HG03342 (cell line): ENCODE measurements around the gene SLC25A48.
A peak's percentile ranks its signal among the peaks of the same experiment; 100 is the strongest.

ENCODE experiments used
- ATAC-seq: cut with Tn5 transposase; IDR thresholded peaks from one replicate; pipeline ENCODE4 v1.9.1; 2021; ENCODE audit warnings: mild to moderate bottlenecking, moderate library complexity; ENCODE audit not compliant: unreplicated experiment

The SLC25A48 gene, protein sequence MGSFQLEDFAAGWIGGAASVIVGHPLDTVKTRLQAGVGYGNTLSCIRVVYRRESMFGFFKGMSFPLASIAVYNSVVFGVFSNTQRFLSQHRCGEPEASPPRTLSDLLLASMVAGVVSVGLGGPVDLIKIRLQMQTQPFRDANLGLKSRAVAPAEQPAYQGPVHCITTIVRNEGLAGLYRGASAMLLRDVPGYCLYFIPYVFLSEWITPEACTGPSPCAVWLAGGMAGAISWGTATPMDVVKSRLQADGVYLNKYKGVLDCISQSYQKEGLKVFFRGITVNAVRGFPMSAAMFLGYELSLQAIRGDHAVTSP

DNA sequence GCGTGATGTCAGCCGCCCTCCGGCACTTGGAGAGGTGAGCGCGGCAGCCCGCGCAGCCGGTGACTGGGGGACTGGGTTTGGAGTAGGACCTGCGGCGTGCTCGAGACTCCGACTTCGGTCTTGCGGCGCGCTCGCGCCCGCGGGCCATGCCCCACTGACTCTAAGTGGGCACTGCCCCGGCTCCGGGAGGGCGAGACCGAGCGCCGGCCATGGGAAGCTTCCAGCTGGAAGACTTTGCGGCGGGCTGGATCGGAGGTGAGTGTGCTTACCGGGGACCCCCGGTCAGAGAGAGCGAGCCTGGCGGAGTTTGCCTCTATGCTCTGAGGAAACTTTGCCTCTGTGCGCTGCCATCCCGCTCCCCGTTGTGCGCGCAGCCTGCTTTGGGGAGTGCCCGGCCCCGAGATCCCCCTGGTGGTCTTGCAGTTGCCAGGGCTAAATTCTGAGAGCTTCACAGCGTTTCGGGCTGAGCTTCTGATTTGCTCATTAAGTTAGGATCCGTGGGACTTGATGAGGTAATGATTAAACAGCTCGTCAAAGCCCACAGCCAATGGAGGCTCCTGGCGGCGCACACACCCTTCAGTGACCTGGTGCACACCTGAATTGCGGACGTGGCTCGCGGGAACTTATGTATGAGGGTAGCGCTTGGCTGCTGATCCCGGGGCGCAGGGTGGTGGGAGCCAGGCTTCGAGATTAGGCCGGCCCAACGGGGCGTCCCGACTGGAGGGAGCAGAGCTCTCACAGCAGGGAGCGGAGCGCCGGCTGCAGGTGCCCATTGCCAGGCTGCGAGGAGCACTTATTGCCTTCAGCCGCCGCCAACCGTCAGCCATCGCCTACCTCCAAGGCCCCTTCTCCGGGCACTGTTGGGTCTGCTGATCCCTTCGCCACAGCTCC, at the start of gene SLC25A48:
Gene SLC25A48, plus strand, starts transcription at position 25 of the 891 bp plus-strand sequence. Its CDS starts 185 bp downstream, at position 210.
- ATAC-seq = peak; percentile 15

DNA sequence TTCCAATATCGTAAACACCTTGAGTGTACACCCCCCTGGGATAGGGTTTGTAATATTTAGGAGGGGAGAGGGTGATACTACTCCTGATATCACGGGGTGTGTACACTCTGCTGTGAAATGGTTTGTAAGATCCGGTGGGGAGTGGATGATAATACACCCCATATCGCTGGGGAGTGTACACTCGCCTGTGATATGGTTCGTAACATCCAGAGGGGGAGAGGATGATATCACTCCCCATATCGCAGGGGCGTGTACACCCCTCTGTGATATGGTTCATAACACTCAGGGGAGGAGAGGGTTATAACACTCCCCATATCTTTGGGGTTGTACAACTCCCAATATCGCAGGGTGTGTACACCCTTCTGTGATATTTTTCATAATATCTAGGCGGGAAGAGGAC, 33.8 kb upstream of the SLC25A48 start:
- no peak for ATAC-seq

DNA sequence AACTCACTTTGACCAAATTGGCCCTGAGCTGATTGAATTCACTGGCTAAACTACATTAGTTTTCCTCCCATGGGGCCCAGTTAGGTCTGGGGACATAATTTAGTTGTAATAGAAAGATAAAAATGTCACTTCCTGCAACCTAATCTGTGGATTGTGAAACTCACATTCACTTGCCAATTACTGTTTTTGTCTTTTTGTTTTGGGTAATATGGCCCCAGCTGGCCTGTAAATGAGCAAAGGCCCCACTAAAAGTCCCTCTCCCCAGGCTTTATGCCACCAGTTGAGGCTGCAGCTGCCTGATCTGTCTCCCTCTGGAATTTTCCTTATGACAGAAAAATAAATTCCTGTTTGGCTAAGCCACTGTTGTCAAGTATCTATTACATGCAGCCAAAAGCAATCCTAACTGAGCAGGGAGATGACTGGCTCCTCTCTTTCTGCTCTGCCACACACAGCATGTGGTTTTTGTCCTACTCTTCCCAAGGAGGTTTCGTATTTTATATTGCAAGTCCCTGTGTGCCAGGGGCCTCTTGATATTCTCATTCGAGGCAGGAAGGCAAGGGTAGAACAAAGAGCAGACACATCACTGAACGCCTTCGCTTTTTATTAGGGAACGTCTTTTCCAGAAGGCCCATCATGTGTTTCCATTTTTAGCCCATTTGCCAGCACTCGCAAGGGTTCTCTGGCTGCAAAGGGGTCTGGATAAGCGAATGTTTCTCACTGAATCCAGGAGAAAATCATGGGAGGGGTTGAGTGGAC, 24.1 kb upstream of the SLC25A48 start:
- no peak for ATAC-seq

DNA sequence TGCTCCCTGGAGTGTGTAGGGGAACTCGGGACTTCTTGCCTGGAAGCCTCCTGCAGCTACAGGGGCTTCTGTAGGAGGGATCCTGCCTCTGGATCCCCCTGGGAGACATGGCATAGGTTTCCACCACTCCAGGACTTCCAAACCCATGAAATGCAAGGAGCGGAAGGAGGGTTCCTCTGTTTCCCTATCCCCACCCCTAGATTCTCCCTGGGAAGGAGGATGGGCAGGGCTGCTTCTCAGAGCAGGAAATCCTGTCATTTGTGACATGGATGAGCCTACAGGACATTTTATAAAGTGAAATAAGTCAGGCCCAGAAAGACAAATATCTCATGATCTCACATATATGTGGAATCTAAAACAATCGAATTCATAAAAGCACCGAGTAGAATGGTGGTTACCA, 23.5 kb upstream of the SLC25A48 start:
- no peak for ATAC-seq

DNA sequence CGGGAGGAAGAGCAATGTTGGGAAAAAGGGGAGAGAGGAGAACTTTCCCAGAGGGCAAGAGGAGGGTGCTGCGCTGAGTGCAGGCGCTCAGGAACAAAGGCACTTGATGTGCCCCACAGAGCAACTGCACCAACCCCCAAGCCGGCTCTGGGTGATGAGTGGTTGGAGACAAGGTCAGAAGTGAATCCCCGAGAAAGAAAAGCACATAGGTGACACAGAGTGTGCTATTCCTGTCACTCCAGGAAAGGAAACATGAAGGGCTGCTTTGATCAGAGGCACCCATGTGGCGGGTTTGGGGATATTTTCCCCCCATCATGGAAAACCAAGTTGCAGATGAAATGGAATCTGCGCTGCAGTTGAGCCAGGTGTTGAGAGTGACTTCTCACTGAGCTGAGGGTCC, 20.7 kb upstream of the SLC25A48 start:
- ATAC-seq = no peak

DNA sequence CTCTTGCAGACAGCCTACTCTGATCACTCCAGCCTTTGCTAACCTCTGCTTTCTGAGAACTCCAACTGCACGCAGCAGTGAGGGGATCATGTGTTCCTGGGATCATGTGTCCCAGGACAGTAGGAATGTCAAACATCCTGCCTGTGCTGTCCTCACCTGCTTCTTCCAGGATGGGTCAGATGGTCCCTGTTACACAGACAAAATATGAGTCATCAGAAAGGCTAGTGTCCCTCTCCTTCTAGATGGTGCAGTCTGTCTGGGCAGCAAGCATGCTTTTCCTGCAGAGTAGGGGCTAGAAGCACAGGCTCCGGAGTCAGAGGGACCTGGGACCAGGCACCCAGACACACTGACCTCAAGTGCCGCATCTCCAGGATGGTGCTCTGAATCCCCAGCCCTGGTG, 20.1 kb upstream of the SLC25A48 start:
- no peak for ATAC-seq

DNA sequence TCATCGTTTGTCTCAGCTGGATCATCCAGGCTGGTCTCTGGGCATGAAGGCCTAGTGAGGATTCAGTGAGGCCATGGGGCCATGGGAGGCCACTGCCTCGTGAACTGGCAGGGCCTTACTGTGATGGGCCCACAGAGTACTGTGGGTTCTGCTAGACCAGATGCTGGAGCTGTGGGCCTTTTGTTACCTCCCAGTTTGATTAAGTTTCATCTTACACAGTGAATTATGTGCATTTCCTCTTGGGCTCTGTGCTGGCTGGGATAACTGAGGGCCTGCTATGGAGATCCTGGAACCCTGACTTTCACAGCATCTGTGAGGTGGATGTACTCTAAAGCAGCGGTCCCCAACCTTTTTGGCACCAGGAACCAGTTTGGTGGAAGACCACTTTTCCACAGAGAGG, 19.7 kb upstream of the SLC25A48 start:
- ATAC-seq = no peak

DNA sequence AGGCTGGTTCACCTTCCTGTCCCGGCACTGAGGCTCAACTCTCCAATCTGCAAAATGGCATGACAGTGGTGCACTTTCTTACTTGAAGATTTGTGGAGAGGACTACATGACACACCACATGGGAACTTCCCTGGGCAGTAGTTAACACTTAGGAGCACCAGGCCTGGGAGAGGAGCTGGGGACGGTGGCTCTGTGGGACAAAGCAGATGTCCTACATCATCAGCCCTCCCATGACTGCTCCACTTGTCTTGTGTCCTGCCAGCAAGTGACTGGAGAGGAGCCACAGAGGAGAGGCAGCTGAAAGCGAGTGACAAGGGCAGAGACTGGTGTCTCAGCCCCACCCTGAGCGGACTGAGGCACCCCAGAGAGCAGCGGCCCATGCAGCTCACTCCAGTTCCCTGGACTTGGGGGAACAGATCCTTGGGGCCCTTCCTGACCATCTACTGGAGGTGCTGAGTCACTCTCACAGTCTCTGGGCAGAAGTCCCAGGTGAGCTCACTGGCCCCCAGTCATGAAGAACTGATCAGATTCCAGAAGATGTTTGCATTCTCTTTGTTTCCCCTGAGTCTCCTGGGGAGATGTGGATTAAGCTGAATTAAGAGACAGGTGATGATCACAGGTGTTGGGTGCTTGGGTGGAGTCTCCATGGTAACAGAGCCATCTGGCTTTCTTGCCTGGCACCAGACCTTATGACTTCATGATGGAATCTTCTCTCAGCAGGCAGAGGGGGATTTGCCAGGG, 13.2 kb upstream of the SLC25A48 start:
- ATAC-seq = no peak

DNA sequence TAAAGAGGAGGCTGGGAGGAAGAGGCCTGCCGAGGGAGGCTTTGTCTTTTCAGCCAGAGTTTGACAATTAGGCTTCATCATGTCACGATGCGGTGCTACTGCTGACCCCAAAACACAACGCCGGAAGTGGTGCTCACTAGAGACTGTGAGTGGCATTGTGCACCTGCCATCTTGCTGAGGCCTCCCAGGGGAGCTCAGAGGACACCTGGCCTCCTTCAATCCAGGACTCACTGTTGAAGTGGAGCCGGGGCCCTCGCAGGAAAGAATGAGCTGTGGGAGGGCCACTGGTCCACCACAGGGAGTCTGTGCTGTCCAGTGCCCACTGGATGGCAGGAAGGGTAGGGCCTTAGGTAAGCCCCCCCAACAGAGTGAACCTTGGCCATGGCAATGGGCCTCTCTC, 12.7 kb upstream of the SLC25A48 start:
- no peak for ATAC-seq

DNA sequence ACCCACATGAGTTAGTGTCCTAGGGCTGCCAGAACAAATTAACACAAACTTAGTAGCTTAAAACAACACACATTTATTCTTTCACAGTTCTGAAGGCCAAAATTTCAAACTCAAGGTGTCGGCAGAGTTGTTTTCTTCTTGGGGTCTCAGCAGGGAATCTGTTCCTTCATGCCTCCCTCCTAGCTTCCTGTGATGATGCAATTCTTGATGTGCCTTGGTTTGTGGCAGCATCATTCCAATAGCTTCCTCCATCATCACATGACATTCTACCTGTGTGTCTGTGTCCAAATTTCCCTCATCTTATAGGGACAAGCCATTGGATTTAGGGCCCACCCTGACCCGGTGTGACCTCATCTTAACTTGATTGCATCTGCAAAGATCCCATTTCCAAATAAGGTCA, 12.2 kb upstream of the SLC25A48 start:
- ATAC-seq = no peak

DNA sequence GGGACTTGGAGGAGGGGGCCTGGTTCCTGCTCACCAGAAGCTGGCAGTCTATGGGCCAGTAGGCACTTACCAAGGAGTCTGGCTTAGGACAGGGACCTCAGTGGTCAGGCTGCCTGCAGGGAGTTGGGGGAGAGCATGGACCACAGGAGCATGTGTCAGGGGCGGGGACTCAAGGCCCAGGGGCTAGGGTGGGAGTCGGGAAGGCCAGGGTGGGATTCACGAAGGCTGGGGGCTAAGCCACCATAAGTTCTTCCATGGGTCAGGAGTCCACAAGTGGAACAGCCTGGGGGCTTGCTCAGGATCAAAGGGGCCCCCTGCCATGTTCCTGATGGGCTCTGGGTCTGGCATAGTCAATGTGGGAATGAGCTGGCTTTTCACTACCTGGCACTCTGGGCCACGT, 11.5 kb upstream of the SLC25A48 start:
- no peak for ATAC-seq

DNA sequence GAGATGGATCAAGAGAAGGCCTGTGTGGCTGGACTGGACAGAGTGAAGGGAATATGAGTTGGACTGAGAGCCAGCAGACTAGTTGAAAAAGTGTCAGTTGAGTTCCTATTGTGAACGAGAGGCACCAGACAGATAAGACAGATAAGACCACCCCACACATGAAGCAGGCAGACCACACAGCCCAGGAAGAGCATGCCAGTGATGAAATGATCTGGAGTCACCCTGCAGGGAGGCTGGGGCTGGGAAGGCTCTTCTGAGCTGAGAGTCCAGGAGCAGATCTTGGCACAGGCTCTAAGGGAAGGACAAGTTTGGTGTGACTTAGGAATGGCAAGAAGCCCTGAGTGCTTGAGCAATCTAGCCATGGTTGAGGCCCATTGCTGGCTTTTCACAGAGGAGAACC, 10.6 kb upstream of the SLC25A48 start:
- ATAC-seq = no peak

DNA sequence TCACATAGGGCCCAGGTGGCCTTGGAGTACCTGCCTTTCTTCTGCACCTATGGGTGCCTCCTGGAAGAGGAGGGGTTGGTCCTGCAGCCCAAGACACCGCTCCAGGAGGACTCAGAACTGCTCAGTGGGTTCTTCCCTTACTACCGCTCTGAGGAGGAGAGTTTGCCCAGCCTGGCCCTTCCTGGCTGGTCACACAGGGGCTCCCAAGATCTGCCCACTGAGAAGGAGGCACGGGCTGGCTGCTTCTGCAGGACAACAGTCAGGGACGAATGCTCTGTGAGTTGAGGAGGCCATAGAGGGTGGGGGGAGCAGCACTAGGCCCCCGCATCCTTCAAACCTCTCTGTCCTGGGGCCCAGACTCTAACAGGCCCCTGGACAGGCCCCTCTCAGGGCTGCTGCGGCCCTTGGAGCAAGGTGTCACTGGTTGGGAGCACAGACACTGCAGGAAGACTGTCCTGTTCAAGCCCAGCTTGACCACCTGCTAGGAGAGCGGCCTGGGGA, 9.9 kb upstream of the SLC25A48 start:
- ATAC-seq = no peak

DNA sequence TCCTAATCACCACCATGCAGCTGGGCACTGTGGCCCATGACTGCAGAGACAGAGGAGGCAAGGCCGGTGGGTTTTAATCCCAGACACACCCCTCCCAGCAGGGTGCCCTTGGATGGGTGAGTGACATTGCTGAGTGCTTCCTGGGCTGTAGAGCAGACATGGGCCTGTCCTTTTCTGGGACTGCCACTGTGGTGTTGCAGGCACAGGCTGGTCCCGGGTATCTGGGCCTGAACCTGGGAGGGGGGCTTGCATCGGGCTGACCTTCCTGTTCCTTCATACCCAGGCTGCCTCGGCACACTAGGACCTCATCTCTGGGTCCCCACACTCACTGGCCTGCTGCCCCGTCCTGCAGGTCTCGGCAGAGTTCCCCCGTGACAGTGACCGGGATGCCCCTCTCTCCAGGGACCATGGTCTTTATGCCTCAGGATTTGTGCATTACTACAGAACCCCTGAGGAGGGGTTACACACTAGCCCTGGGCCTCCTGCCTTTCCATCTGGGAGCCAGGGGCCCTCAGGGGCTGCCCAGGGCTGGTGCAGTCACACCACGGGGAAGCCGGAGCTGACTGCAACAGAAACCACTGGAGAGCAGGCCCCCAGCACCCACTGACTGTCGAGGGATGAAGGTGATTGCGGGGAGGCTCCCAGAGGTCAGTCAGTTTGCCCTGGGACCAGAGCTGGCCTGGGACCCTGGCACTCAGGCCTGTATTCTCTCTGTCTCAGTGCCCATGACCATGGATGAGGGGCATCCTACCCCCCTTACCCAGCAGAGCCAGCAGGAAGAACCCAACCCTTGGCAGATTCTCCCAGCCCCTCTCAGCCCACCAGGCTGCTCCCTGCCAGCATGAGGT, 8.9 kb upstream of the SLC25A48 start:
- ATAC-seq = no peak

DNA sequence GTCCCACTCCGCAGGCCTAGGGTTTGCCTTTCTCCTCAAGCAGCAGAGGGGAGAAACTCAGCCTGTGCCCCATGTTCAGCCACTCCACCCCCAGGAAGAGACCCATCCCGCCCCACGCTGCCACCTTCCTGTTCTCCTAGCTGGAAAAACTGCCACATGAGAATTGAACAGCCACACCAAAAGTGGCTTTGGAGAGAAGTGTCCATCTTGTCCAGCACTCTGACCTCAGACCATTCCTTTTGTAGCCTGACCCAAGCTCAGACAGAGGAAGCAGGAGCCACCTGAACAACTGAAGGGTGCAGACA, 8.3 kb upstream of the SLC25A48 start:
- ATAC-seq = no peak

DNA sequence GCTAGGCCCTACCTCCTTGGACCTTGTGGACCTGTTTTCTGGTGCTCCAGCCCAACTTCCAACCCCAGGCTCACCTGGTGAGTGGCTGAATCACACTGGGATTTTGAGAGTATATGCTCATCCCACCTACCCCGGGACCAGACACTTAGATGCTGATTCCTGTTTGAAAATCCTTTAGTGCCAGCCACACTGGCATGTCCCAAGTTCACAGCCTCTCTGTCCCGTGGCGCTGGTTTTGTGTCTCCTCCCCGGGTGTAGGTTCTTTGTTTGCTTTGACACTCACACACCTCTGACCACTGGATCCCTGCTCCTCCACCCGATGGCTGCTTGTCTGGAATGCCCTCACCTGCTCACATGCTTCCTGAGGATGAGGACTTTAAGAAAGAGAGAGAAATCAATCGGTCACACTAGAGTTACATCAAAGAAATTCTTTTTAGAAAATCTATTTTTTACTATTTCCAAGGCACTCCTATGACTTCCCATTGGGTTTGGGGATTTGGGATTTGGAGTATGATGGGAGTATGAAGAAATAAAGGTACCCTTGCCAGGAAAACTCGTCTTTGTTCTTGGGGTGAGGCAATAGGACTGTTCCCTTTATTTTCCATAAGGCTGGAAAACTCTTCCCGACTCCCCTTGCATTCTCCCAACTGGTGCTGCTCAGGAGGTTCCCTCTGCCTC, 7.3 kb upstream of the SLC25A48 start:
- ATAC-seq = no peak

DNA sequence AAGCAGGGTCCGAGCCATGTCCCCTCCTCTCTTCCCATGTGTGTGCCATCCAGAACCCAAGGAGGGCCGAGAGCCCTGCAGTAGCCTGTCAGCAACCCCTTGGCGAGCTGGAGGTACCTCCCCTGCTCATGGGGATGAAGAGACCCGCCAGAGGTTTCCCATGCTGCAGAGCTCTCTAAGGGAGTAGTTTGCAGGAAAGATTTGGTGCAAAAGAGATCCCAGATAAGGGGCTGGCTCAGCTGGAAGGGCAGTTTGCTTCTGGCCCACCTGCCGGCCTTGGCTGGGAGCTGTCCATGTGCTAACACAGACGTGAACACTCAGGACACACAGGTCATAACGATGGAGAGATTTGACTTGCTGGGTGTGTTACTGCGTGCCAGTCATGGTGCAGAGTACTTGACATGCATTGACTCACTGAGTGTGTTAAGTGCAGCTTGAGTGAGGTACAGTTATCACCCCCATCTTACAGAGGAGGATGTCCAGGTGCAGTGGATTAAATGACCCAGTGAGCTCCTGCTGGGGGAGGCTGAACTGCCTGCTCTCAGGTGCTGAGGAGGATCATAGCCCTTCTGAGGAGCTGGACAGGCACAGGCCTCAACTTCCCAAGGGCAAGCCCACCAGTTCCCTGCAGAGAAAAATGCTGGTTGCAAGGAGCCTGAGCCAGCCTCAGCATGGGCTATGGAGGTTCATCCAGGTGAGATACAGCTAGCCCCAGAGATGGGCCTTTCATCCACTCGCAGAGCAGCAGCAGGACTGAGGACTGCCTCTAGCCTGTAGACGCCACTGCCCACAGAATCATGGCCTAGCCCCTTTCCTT, 6.3 kb upstream of the SLC25A48 start:
- ATAC-seq = no peak

DNA sequence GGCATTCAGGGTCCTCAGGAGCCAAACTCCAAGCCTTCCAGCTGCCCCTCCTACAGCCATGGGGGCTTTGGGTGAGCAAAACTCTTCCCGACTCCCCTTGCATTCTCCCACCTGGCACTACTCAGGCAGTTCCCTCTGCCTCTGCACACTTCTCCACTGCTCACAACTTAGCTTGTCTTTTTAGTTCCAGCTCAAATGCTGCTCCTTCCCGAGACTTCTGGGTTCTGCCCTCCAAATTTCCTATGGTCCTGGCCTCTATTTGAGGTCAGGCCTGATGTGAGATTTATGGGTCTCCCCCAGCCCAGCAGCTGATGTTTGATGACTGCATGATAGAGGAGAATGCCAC, 5.7 kb upstream of the SLC25A48 start:
- ATAC-seq = no peak

DNA sequence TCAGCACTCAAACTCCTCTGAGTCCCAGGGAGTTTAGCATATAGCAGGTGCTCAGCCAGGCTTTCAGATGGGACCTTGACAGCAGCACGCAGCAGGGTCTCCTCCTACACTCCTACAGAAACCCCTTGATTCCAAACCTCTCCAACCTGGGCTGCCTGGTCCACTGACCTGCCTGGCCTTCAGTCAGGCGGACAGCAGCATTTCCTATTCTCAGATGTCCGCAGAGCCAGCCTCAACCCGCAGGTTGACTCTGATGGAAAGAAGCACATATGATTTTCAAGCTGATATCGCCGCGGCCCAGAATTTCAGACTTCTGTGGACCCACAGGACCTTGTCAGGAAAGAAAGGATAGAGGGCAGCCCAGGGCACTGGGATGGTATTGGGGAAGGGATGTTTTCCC, 5.3 kb upstream of the SLC25A48 start:
- no peak for ATAC-seq
